Activated B cell treated with CpG ODN at 0.5 μM for 24 hours (primary cell): ENCODE data around the gene SRSF12. TPM values are rescaled to one million over a fixed set of nuclear protein-coding genes. Genes with fewer than 3 reads are reported as not detected.

Experiments used
- ATAC-seq: fragments of 200-7000 bp; cut with Tn5 transposase; one replicate; pipeline ENCODE4 v1.10.0; 2021; ENCODE audit warnings: low read depth, mild to moderate bottlenecking, moderate library complexity
- CTCF ChIA-PET: fragments of 350-600 bp; sonication (Branson Sonifier 250); formaldehyde crosslinking; loops from one replicate; lab custom pipeline; 2021; ENCODE audit warnings: antibody characterized with exemption; lab: Charles Lee
- POLR2A ChIA-PET: fragments of 350-600 bp; sonication (Branson Sonifier 250); formaldehyde crosslinking; loops from one replicate; lab custom pipeline; 2021; ENCODE audit warnings: antibody characterized with exemption; lab: Charles Lee
- DNase-seq: peaks from one replicate; pipeline ENCODE4 v3.0.0; 2022
- H3K27ac Mint-ChIP-seq: one replicate; pipeline ENCODE4 v1.8.0; 2020; ENCODE audit warnings: mixed read lengths
- H3K27me3 Mint-ChIP-seq: one replicate; pipeline ENCODE4 v1.8.0; 2021; ENCODE audit warnings: mixed read lengths
- H3K36me3 Mint-ChIP-seq: one replicate; pipeline ENCODE4 v1.8.0; 2021; ENCODE audit warnings: low read depth, mixed read lengths
- H3K4me1 Mint-ChIP-seq: one replicate; pipeline ENCODE4 v1.8.0; 2021; ENCODE audit warnings: mixed read lengths
- H3K4me3 Mint-ChIP-seq: one replicate; pipeline ENCODE4 v1.8.0; 2020; ENCODE audit warnings: mild to moderate bottlenecking, mixed read lengths
- H3K9me3 Mint-ChIP-seq: one replicate; pipeline ENCODE4 v1.8.0; 2020; ENCODE audit warnings: mixed read lengths
- intact Hi-C: fragments of 100-400 bp; cut with micrococcal nuclease; formaldehyde crosslinking; loops from one replicate; pipeline ENCODE4 v1.15.1; 2024
- total RNA-seq: library from RNA; stranded (reverse); gene quantifications from 2 replicates; pipeline ENCODE4 v1.2.3, GENCODE V29; 2022
- TF ChIP-seq, protein P1 (sequence below): fragments of 200-600 bp; IDR thresholded peaks from one replicate; pipeline ENCODE4 v1.8.0; 2022; ENCODE audit warnings: antibody characterized with exemption, mild to moderate bottlenecking

The SRSF12 gene
- total RNA-seq, 1 donor from 2014 or later: not detected

GRCh38 chr6:89085409-89086205 lies 32.3 kb downstream of the SRSF12 start:
- TF ChIP-seq, protein P1, sequence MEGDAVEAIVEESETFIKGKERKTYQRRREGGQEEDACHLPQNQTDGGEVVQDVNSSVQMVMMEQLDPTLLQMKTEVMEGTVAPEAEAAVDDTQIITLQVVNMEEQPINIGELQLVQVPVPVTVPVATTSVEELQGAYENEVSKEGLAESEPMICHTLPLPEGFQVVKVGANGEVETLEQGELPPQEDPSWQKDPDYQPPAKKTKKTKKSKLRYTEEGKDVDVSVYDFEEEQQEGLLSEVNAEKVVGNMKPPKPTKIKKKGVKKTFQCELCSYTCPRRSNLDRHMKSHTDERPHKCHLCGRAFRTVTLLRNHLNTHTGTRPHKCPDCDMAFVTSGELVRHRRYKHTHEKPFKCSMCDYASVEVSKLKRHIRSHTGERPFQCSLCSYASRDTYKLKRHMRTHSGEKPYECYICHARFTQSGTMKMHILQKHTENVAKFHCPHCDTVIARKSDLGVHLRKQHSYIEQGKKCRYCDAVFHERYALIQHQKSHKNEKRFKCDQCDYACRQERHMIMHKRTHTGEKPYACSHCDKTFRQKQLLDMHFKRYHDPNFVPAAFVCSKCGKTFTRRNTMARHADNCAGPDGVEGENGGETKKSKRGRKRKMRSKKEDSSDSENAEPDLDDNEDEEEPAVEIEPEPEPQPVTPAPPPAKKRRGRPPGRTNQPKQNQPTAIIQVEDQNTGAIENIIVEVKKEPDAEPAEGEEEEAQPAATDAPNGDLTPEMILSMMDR: no peak
- Mint-ChIP-seq H3K4me3 (no peak overlapping the region), H3K27ac (no peak overlapping the region), H3K4me1 (peaks cover 56% of the 10 kb centered on the region), H3K9me3 (no peaks in the 10 kb centered on the region), H3K27me3 (no peaks in the 10 kb centered on the region), H3K36me3 (peaks cover 54% of the 10 kb centered on the region)
- ChIA-PET CTCF (interaction anchor here (1.2 kb wide), 1 partner anchor 60 kb away, joined by 3 read pairs; the partner anchor contains the start of gene PM20D2), POLR2A (interaction anchor here (0.6 to 10.7 kb wide), 6 partner anchors 8 to 86 kb away, joined by 3 to 158 read pairs (median 6); partner anchors contain the start of gene PM20D2)
- intact Hi-C loops: loop anchor here (10.0 kb wide), 1 partner anchor 1199 kb away; no protein-coding TSS in a partner anchor
- no peak for ATAC-seq
- DNase-seq: no peak

DNA sequence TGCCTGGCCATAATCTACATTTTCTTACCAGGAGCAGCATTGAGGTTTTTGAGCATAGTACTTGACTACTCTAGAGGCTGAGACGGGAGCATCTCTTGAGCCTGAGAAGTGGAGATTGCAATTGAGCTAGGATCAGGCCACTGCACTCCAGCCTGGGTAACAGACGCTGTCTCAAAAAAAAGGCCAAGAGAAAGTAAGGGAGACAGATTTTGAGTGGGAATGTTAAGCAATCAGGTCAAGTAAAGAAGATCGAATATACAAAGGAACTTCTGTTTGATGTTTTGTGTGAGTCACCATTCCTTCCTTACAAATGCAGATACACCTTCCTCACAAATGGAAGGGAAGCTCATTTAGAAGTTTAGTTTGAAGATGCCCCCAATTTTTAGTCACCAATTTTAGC lies 32.9 kb downstream of the SRSF12 start:
- TF ChIP-seq, protein P1: no peak
- CTCF ChIA-PET: no interaction called here
- intact Hi-C loops: loop anchor here (5.0 to 10.0 kb wide), 5 partner anchors 327 to 1613 kb away; partner anchors contain the start of genes MAP3K7, RRAGD and SLC35A1
- Mint-ChIP-seq H3K27ac (peak overlapping the region; percentile 67), H3K9me3 (no peaks in the 10 kb centered on the region), H3K36me3 (peaks cover 58% of the 10 kb centered on the region), H3K27me3 (no peaks in the 10 kb centered on the region), H3K4me1 (peaks cover 53% of the 10 kb centered on the region), H3K4me3 (no peak overlapping the region)
- POLR2A ChIA-PET: interaction anchor here (0.6 to 10.7 kb wide), 4 partner anchors 7 to 61 kb away, joined by 3 to 158 read pairs (median 5); partner anchors contain the start of gene PM20D2
- DNase-seq (no peak), ATAC-seq (no peak)

- no peak for ATAC-seq
- H3K4me1 Mint-ChIP-seq: peaks cover 51% of the 10 kb centered on the region
- no peaks in the 10 kb centered on the region for H3K9me3 Mint-ChIP-seq
- no peaks in the 10 kb centered on the region for H3K27me3 Mint-ChIP-seq
- DNase-seq: no peak
- ChIA-PET POLR2A (interaction anchor here (0.6 to 10.7 kb wide), 4 partner anchors 12 to 270 kb away, joined by 3 to 158 read pairs (median 4); partner anchors contain the start of gene PM20D2), CTCF (no interaction called here)
- peak overlapping the region; percentile 67 for H3K27ac Mint-ChIP-seq
- intact Hi-C loops: loop anchor here (5.0 to 10.0 kb wide), 5 partner anchors 328 to 1612 kb away; partner anchors contain the start of genes MAP3K7, RRAGD and SLC35A1
- H3K4me3 Mint-ChIP-seq: no peak overlapping the region
- TF ChIP-seq, protein P1: no peak
- peaks cover 61% of the 10 kb centered on the region for H3K36me3 Mint-ChIP-seq
Measured at GRCh38 chr6:89084542-89084941, 33.3 kb downstream of the SRSF12 start.

- Mint-ChIP-seq H3K4me1 (peaks cover 47% of the 10 kb centered on the region), H3K9me3 (no peaks in the 10 kb centered on the region), H3K27me3 (no peaks in the 10 kb centered on the region), H3K4me3 (peak overlapping the region; percentile 94), H3K27ac (peak overlapping the region; percentile 93), H3K36me3 (peaks cover 59% of the 10 kb centered on the region)
- DNase-seq (no peak), ATAC-seq (no peak)
- POLR2A ChIA-PET: interaction anchor here (1.0 to 10.7 kb wide), 6 partner anchors 8 to 556 kb away, joined by 6 to 158 read pairs (median 30); partner anchors contain the start of genes LYRM2, PM20D2 and RNGTT
- CTCF ChIA-PET: interaction anchor here (0.6 to 1.3 kb wide), 3 partner anchors 64 to 100 kb away, joined by 3 to 4 read pairs (median 3); partner anchors contain the start of gene PM20D2
- TF ChIP-seq, protein P1: no peak
- intact Hi-C loops: loop anchor here (2.0 to 10.0 kb wide), 6 partner anchors 34 to 1610 kb away; partner anchors contain the start of genes MAP3K7, RRAGD and SLC35A1
Measured at GRCh38 chr6:89082486-89082891, 35.4 kb downstream of the SRSF12 start.
